Breast epithelium (tissue), 3 donors: ENCODE data around the gene NR4A1.

Experiments
- CTCF ChIP-seq, 3 donors: fragments of 450-650 bp; IDR thresholded peaks; one replicate each; pipeline ENCODE4 v1.5.1; 2016 to 2017; ENCODE audit warnings: antibody characterized with exemption in 3 of 3, mild to moderate bottlenecking in 3 of 3, moderate library complexity in 3 of 3
- POLR2A ChIP-seq: fragments of 450-650 bp; IDR thresholded peaks from one replicate; pipeline ENCODE4 v1.6.1; 2016; ENCODE audit warnings: antibody characterized with exemption, mild to moderate bottlenecking, moderate library complexity
- POLR2AphosphoS5 ChIP-seq, 3 donors: sonication (generic); formaldehyde crosslinking; IDR thresholded peaks; one replicate each; pipeline ENCODE4 v1.6.1; 2017; ENCODE audit warnings: antibody characterized with exemption in 3 of 3

DNA sequence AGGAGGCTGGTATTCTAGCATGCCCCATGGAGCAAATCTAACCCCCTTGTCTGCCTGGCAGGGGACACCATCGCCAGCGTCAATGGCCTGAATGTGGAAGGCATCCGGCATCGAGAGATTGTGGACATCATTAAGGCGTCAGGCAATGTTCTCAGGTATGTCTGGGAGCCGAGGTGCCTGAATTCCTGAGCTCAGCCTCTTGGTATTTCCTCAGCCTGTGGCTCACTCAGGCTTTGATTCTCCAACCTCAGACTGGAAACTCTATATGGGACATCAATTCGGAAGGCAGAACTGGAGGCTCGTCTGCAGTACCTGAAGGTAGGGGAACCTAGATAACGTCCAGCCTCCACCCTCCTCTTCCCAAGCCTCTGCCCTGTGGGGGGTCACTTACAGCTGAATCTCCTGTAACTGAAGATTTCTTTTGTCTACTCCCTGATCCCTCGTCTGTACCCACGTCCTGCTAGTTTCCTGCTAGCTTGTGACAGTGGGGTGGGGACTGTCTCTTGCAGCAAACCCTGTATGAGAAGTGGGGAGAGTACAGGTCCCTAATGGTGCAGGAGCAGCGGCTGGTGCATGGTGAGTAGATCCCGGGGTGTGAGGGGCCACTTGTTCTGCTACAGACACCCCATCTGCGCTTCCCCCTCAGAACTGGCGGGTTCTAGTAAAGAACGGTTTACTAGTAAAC is 37.5 kb upstream of the NR4A1 start:
- TF ChIP-seq POLR2A (no peak), POLR2AphosphoS5 (IDR thresholded peaks at IDR 0.05) (no peak), CTCF (IDR thresholded peaks at IDR 0.05) (no peak)
